ENCODE data around the gene S100A6. TPM values are rescaled to one million over a fixed set of nuclear protein-coding genes. Genes with fewer than 3 reads are reported as not detected.
"Not testable (repeated sequence)": the region's sequence is repeated elsewhere in the genome, so short reads cannot be mapped to it uniquely, and the experiment has no call there.

Gene S100A6
- total RNA-seq, 1 donor from 2014 or later, result 201 TPM

DNA sequence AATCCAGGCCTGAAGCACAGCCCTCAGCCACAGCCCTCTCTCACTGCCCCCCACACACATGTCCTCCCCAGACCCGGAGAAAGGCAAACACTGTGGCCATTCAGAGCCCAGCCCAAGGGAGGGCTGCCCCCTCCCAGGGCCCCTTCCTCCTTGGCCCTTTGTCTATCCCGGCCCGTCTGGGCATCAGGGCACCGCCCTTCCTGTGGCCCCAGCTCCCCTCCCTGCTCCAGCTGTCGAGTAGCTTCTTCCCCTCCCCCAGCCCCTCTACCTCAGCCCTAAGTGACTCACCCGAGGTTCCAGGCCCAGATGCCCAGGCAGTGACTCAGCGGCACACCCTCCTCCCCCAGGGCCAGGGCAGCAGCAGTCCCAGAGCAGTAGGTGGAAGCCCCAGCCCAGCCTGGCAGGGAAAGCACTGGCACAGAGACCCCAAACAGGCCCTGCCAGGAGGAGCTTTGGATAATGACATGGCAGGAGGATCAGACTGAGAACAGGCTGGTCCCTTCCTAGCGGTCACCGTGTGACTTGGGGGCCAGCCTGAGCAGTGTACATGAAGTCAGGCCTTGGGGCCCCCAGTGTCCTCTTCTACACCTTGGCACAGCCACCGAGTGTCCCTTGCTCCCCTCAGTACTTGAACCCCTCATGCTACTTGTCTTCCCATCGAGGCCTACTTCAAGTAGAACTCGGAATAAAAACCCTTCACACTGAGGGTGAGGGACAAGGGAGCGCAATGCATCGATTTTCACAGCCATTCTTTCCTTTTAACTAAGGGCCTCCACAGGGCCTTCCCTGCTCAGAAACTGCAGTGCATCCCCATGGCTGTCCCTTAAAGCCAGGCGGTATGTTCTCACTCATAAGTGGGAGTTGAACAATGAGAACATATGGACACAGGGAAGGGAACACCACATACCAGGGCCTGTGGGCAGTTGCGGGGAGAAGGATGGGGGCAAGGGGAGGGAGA is 30.9 kb upstream of the S100A6 start:
- ATAC-seq (peak; percentile 94), DNase-seq (peak; percentile 91)
- intact Hi-C loops (cut with micrococcal nuclease), result no loop called here

DNA sequence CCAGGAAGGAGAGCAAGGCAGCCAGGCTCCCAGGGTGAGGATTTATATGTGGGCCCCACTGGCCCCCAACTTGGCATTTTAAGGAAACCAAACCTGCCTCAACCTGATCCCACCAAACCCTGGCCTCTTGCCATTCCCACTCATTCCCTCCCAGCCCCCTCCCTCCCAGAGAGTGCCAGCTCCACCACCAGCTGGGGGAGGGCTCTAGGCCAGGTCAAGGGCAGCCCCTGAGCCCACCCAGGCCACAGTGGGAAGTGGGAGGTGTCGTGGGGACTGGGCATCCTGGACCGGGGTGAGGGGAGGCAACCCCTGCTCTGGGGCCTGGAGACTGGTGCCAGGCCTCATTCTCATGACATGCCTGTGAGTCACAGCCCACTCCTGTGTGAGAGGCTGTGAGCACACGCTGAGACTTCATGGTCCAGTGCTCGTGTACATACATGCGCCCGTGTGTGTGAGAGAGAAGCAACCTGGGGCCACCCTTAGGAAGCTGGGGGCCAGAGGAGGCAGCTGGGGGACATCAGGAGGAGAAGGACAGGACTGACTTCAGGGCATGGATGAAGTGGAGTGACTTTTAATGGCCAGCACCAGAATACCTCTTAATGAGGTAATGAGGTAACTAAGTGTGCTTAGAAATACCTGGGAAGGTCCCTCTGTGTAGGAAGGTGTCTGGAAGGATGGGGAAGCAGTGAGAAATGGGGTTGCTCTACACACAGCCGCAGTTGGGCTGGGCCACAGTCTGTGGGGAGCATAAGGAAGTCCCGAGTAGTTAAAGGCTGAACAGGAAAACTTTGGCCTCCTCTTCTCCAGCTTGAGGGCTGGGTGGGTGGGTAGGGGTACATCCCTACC is 30.0 kb upstream of the S100A6 start, which contains the start of gene S100A2:
TSS of gene S100A2 (minus strand) at position 316 of the 846 bp plus-strand sequence. CDS start 1,967 bp downstream, outside the sequence.
- ATAC-seq, result peak; percentile 28
- intact Hi-C loops (cut with micrococcal nuclease), result no loop called here
- no peak for DNase-seq

DNA sequence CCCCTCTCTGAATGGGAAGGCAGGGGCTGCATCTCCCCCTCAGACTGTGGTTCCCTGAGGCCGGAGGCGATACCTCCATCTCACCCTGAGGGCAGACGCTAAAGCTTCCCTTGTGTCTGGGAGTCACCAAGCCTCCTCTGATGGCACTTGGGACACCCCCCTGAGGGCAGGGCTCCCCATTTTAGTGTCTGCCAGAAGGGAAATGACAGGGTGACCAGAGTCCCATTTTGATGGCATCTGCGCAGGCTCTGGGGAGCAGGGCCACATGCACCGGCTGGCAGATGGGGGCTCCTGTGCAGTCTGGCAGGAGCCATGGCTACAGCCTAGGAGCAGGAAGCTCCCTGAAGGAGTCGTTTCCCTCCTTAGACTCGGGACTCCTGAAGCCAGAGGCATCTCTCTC is 28.2 kb upstream of the S100A6 start:
- DNase-seq (no peak), ATAC-seq (no peak)
- intact Hi-C loops (cut with micrococcal nuclease), result no loop called here

DNA sequence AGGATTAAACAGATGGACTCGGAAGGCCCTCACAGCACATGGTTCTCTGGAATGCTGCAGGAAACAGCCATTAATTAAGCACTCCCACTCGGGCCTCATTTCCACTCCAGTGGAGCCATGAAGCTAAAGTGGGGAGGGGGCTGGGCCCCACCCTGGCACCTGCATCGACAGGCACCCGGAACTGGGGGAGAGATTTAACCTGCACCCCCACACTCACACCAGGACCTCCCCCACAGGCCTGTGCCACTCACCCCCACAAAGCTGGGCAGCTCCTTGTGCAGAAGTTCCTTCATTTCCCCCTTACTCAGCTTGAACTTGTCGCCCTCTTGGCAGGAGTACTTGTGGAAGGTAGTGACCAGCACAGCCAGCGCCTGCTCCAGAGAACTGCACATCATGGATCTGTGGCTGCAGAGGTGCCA is 27.7 kb upstream of the S100A6 start:
- ATAC-seq (no peak), DNase-seq (no peak)
- intact Hi-C loops (cut with micrococcal nuclease), result no loop called here

GRCh38 chr1:153562021-153562420 is 26.2 kb upstream of the S100A6 start:
- ATAC-seq; intact Hi-C loops (cut with micrococcal nuclease); DNase-seq: not testable (repeated sequence)

DNA sequence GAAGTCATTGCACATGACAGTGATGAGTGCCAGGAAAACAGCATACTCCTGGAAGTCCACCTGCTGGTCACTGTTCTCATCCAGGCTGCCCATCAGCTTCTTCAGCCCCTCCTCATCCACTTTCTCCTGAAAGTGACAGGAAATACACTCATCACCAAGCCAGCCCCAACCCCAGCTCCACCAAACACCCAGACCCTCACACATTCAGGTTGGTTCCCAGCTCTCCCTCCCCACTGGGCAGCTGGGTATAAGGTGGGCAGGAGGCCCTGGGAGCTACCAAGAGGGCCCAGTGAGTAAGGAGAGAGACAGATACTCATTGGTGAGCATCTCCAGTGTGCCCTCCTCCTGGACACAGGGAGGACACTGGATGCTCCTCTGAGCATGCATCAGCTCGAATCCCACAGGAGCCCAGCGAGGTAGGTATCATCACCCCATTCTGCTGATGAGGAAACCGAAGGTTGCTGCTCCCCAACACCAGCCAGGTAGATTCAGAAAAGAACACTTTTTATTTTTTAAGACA is 25.7 kb upstream of the S100A6 start:
- intact Hi-C loops (cut with micrococcal nuclease), result no loop called here
- DNase-seq, result no peak

GRCh38 chr1:153560771-153561465 is 25.1 kb upstream of the S100A6 start:
- intact Hi-C loops (cut with micrococcal nuclease), result no loop called here
- ATAC-seq (no peak), DNase-seq (peak; percentile 11)

More for the DNA sequence above, 25.7 kb upstream of the S100A6 start:
- ATAC-seq, result no peak

DNA sequence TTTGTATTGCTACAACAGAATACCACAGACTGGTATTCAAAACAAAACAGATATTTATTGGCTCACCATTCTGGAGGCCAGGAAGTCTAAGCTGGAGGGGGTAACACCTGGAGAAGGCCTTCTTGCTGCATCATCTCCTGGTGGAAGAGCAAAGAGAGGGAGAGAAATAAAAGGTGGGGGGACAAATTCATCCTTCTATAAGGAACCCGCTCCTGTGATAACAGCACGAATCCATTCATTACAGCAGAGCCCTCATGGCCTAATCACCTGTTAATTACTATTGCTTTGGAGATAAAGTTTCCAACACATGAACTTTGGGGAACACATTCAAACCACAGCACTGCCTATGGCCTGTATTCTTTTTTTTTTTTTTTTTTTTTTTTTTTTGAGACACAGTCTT is 24.4 kb upstream of the S100A6 start:
- intact Hi-C loops (cut with micrococcal nuclease), result no loop called here
- ATAC-seq, result no peak
- no peak for DNase-seq

- DNase-seq (no peak), ATAC-seq (no peak)
- intact Hi-C loops (cut with micrococcal nuclease), result no loop called here
Observed at GRCh38 chr1:153557877-153558276, 22.1 kb upstream of the S100A6 start.

- no peak for DNase-seq
- ATAC-seq, result no peak
- intact Hi-C loops (cut with micrococcal nuclease), result no loop called here
Observed at GRCh38 chr1:153556348-153556747, 20.6 kb upstream of the S100A6 start.

DNA sequence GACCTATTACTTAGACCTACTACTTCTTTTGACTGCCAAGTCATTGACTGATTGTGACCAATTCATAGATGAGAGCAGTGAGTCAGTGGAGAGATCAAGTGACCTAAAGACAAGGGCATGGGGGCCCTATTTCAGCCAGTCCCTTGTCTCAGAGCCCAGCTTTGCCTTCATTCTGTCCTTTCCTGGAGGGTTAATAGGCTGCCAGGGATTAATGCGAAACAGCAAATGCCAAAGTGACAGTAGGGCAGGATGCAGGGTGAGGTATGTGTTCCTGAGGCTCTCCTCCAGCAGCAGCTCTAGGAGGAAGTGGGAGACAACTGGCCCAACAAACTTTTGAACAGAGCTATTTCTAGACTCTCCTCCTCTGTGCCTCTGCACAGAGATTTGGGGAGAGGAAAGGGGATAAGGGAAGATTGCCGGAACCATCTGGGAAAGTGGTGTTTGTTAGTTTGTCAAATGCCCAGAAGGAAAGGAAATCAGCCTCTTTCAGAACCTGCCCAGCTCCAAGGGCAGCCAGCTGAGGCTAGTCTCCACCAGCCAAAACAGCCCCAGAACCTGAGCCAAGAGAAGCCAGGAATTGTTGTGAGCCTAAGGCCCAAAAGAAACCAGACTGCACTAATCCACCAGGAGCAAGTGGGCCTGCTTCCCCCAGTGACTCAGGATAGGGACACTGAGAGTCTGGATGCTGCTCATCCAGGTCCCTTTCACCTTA is 18.2 kb upstream of the S100A6 start:
- DNase-seq (peak; percentile 23), ATAC-seq (peak; percentile 23)
- intact Hi-C loops (cut with micrococcal nuclease), result no loop called here

DNA sequence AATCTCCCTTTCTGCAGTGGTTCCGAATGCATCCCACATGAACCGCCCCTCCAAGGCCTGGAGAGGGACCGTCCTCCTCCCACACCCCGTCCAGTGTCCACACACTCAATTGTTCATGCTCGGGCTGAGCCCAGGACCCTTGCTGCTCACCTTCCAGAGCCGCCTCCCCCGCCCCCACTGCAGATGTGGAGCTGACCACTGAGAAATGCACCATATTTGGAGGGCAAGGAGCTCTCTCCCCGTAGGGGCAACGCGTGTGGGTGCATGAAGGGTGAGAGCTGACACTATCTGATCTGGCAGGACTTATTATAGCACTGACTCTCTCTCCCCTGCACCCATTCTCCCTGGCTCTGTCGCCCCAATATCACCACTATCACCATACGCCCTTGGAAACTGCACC is 17.3 kb upstream of the S100A6 start:
- DNase-seq (peak; percentile 10), ATAC-seq (no peak)
- intact Hi-C loops (cut with micrococcal nuclease), result no loop called here

GRCh38 chr1:153552335-153552734 is 16.5 kb upstream of the S100A6 start:
- DNase-seq (peak; percentile 22), ATAC-seq (no peak)
- intact Hi-C loops (cut with micrococcal nuclease), result no loop called here

DNA sequence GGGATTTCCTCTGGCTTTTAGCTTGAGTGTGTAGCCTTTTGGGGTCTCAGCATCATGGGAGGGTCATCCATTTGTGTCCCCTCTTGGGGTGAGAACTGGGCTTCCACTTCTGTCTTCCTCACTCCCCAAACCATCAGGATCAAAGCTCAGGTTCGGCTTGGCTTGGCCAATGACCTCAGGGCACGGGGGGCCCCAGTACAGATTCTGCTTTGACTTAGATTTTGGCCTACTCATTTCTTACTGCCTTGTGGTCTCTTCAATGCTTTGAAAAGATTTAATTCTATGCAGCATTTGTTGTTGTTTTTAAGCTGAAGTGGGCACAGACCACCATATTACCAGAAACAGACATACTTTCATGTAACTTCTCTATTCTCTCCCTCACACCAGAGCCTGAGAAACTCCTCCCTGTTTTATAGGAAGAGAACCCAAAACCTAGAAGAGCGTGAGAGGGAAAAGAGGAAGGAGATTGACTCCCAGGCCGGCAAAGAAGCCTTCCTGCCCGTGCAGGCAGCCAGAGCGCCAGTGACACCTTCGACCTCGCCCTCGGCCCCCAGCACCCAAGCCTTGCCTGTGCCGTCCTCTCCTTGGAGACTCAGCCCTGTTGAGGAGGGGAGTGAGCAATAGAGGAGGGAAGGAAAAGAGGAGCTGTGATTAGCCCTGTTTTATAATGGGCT is 15.2 kb upstream of the S100A6 start:
- ATAC-seq (no peak), DNase-seq (peak; percentile 26)
- intact Hi-C loops (cut with micrococcal nuclease), result no loop called here

- DNase-seq (peak; percentile 1), ATAC-seq (no peak)
- intact Hi-C loops (cut with micrococcal nuclease), result no loop called here
Observed at GRCh38 chr1:153550398-153550758, 14.6 kb upstream of the S100A6 start.

GRCh38 chr1:153549741-153550397 is 14.1 kb upstream of the S100A6 start:
- DNase-seq (no peak), ATAC-seq (no peak)
- intact Hi-C loops (cut with micrococcal nuclease), result no loop called here

Data from left ventricle myocardium superior (tissue), 1 donor.